Neural cell (in vitro differentiated cells): ENCODE measurements around the gene POFUT1. TPM values are rescaled to one million over a fixed set of nuclear protein-coding genes. Genes with fewer than 3 reads are reported as not detected.
"Not testable (repeated sequence)": the region's sequence is repeated elsewhere in the genome, so short reads cannot be mapped to it uniquely, and the experiment has no call there.

Experiments
- H2AFZ ChIP-seq: fragments of 200-600, 300-800 bp; sonication (generic), shearing (Covaris generic); 2 replicates; pipeline ENCODE4 v1.6.0; 2014; ENCODE audit warnings: low read depth, mild to moderate bottlenecking, antibody characterized with exemption, low read length, moderate library complexity
- H3F3A ChIP-seq: fragments of 200-600 bp; shearing (Covaris generic); 2 replicates; pipeline ENCODE4 v1.6.1; 2016; ENCODE audit warnings: mild to moderate bottlenecking, moderate library complexity, mixed read lengths, antibody characterized with exemption, low read length; ENCODE audit not compliant: insufficient read depth, poor library complexity, severe bottlenecking
- H3K27ac ChIP-seq: fragments of 200-600, 300-800 bp; sonication (generic), shearing (Covaris generic); 2 replicates; pipeline ENCODE4 v1.5.1; 2014; ENCODE audit warnings: mild to moderate bottlenecking, low read length, moderate library complexity
- H3K27me3 ChIP-seq: fragments of 300-800, 200-600 bp; sonication (generic), shearing (Covaris generic); 2 replicates; pipeline ENCODE4 v1.6.0; 2014; ENCODE audit warnings: mild to moderate bottlenecking, low read depth, low read length, moderate library complexity; ENCODE audit not compliant: insufficient read depth
- H3K36me3 ChIP-seq: fragments of 300-800, 200-600 bp; sonication (generic), shearing (Covaris generic); 2 replicates; pipeline ENCODE4 v1.5.1; 2014; ENCODE audit warnings: mild to moderate bottlenecking, antibody characterized with exemption, low read length, moderate library complexity; ENCODE audit not compliant: insufficient read depth
- H3K4me2 ChIP-seq: fragments of 300-800, 200-600 bp; sonication (generic), shearing (Covaris generic); 2 replicates; pipeline ENCODE4 v1.6.0; 2014; ENCODE audit warnings: mild to moderate bottlenecking, low read length
- H3K4me3 ChIP-seq: fragments of 300-800, 200-600 bp; sonication (generic), shearing (Covaris generic); 2 replicates; pipeline ENCODE4 v1.5.1; 2014; ENCODE audit warnings: mild to moderate bottlenecking, low read length, moderate library complexity
- H3K79me2 ChIP-seq: fragments of 200-600 bp; shearing (Covaris generic); replicated peaks from 2 replicates; pipeline ENCODE4 v1.6.0; 2014; ENCODE audit warnings: mild to moderate bottlenecking, low read length, moderate library complexity; ENCODE audit not compliant: insufficient read depth
- H3K9ac ChIP-seq: fragments of 300-800, 200-600 bp; sonication (generic), shearing (Covaris generic); 2 replicates; pipeline ENCODE4 v1.6.1; 2016; ENCODE audit warnings: mild to moderate bottlenecking, low read length, mixed read lengths
- H3K9me2 ChIP-seq: fragments of 200-600 bp; shearing (Covaris generic); 2 replicates; pipeline ENCODE4 v1.6.1; 2016; ENCODE audit warnings: mild to moderate bottlenecking, low read length, mixed read lengths; ENCODE audit not compliant: insufficient read depth
- H3K9me3 ChIP-seq: fragments of 200-600, 300-800 bp; sonication (generic), shearing (Covaris generic); 2 replicates; pipeline ENCODE4 v1.6.1; 2016; ENCODE audit warnings: mild to moderate bottlenecking, mixed run types, low read length, moderate library complexity, mixed read lengths
- H4K20me1 ChIP-seq: fragments of 200-600 bp; shearing (Covaris generic); 2 replicates; pipeline ENCODE4 v1.6.1; 2016; ENCODE audit warnings: mild to moderate bottlenecking, mixed run types; ENCODE audit not compliant: insufficient read depth
- CTCF ChIP-seq: fragments of 450-650 bp; IDR thresholded peaks from 2 replicates; pipeline ENCODE4 v1.5.1; 2014; ENCODE audit warnings: antibody characterized with exemption, mild to moderate bottlenecking, moderate library complexity; ENCODE audit not compliant: poor library complexity, severe bottlenecking
- EP300 ChIP-seq: fragments of 450-650 bp; conservative IDR thresholded peaks from 2 replicates; pipeline ENCODE4 v1.6.1; 2014; ENCODE audit warnings: antibody characterized with exemption, mild to moderate bottlenecking, moderate library complexity; ENCODE audit not compliant: poor library complexity, severe bottlenecking
- EZH2 ChIP-seq: fragments of 200-600, 300-800 bp; shearing (Covaris generic), sonication (generic); IDR thresholded peaks from 2 replicates; pipeline ENCODE4 v1.6.1; 2014; ENCODE audit warnings: antibody characterized with exemption, low read length, borderline replicate concordance, mild to moderate bottlenecking; ENCODE audit not compliant: insufficient read depth, poor library complexity, severe bottlenecking
- MXI1 ChIP-seq: fragments of 450-650 bp; conservative IDR thresholded peaks from 2 replicates; pipeline ENCODE4 v1.6.1; 2014; ENCODE audit warnings: antibody characterized with exemption, mild to moderate bottlenecking; ENCODE audit not compliant: poor library complexity, severe bottlenecking
- RAD21 ChIP-seq: fragments of 450-650 bp; conservative IDR thresholded peaks from 2 replicates; pipeline ENCODE4 v1.6.1; 2014; ENCODE audit warnings: antibody characterized with exemption, mild to moderate bottlenecking, moderate library complexity
- REST ChIP-seq: IDR thresholded peaks from 2 replicates; pipeline ENCODE4 v1.6.1; 2012; ENCODE audit warnings: borderline replicate concordance
- SMC3 ChIP-seq: fragments of 450-650 bp; conservative IDR thresholded peaks from 2 replicates; pipeline ENCODE4 v1.6.1; 2014; ENCODE audit warnings: antibody characterized with exemption, mild to moderate bottlenecking, moderate library complexity; ENCODE audit not compliant: poor library complexity
- TAF1 ChIP-seq: IDR thresholded peaks from 2 replicates; pipeline ENCODE4 v1.6.1; 2012; ENCODE audit warnings: low read depth
- polyA plus RNA-seq: library from polyadenylated mRNA; depleted of rRNA; stranded (reverse); fragments of >200 nt; gene quantifications from 2 replicates; pipeline ENCODE4 v1.2.3, GENCODE V29; 2014

POFUT1 gene
- polyA plus RNA-seq, 1 donor from 2014 or later: 14.0 TPM

GRCh38 chr20:32197136-32197535 lies 10.5 kb upstream of the POFUT1 start:
- not testable (repeated sequence) for H3K4me3 ChIP-seq, H3F3A ChIP-seq, H3K27me3 ChIP-seq, H4K20me1 ChIP-seq, H3K4me2 ChIP-seq, H3K27ac ChIP-seq, H3K9me2 ChIP-seq, H3K9me3 ChIP-seq, H3K9ac ChIP-seq, H2AFZ ChIP-seq
- Histone ChIP-seq H3K36me3 (peaks cover 17% of the 10 kb centered on the region), H3K79me2 (peaks cover 41% of the 10 kb centered on the region)

GRCh38 chr20:32199006-32199405 lies 8.7 kb upstream of the POFUT1 start:
- TF ChIP-seq MXI1 (no peak), TAF1 (no peak), SMC3 (no peak), CTCF (no peak), RAD21 (no peak), REST (no peak), EZH2 (no peak)
- Histone ChIP-seq H3K79me2 (peaks cover 60% of the 10 kb centered on the region), H3K9me2 (no peaks in the 10 kb centered on the region), H3K27me3 (no peaks in the 10 kb centered on the region), H2AFZ (no peak overlapping the region), H3F3A (no peaks in the 10 kb centered on the region), H3K4me2 (no peak overlapping the region), H3K9me3 (no peaks in the 10 kb centered on the region), H4K20me1 (peaks cover 5% of the 10 kb centered on the region), H3K9ac (no peak overlapping the region), H3K4me3 (no peak overlapping the region), H3K36me3 (peaks cover 17% of the 10 kb centered on the region), H3K27ac (no peak overlapping the region)

GRCh38 chr20:32201296-32201976 lies 6.2 kb upstream of the POFUT1 start:
- Histone ChIP-seq H3K4me3 (no peak overlapping the region), H3K9ac (no peak overlapping the region), H3K9me3 (no peaks in the 10 kb centered on the region), H3F3A (no peaks in the 10 kb centered on the region), H3K27ac (no peak overlapping the region), H3K36me3 (peaks cover 17% of the 10 kb centered on the region), H2AFZ (no peak overlapping the region), H3K79me2 (peaks cover 84% of the 10 kb centered on the region), H3K9me2 (no peaks in the 10 kb centered on the region), H3K4me2 (no peak overlapping the region), H3K27me3 (no peaks in the 10 kb centered on the region), H4K20me1 (peaks cover 5% of the 10 kb centered on the region)
- TF ChIP-seq EP300 (no peak), REST (no peak), CTCF (no peak), RAD21 (no peak), MXI1 (no peak), SMC3 (no peak)
